SK-N-SH (cell line): ENCODE measurements around the gene PWP1. TPM values are rescaled to one million over a fixed set of nuclear protein-coding genes. Genes with fewer than 3 reads are reported as not detected.
"Not testable (repeated sequence)": the region's sequence is repeated elsewhere in the genome, so short reads cannot be mapped to it uniquely, and the experiment has no call there.

Source experiments
- CTCF ChIA-PET: fragments of 300-600, 350-600 bp; formaldehyde crosslinking; extraction: SDS; loops from one replicate; lab custom pipeline; 2021; lab: Yijun Ruan, JAX
- POLR2A ChIA-PET: fragments of 350-600 bp; sonication (Branson Sonifier 250); formaldehyde crosslinking; extraction: SDS; loops from one replicate; lab custom pipeline; 2020; ENCODE audit warnings: antibody characterized with exemption, inconsistent platforms; lab: Yijun Ruan, JAX
- DNase-seq: peaks from one replicate; pipeline ENCODE4 v3.0.0; 2012
- H2AFZ ChIP-seq: fragments of 200-600 bp; sonication (generic); 2 replicates; pipeline ENCODE4 v1.8.1; 2016; ENCODE audit warnings: antibody characterized with exemption, mild to moderate bottlenecking, low read depth
- H3F3A ChIP-seq: fragments of 200-600 bp; sonication (generic); replicated peaks from 2 replicates; pipeline ENCODE3; 2016; ENCODE audit warnings: antibody characterized with exemption, mild to moderate bottlenecking; ENCODE audit not compliant: insufficient read depth
- H3K27ac ChIP-seq, 2 experiments: fragments of 200-500 bp in 1 of 2; fragments of 200-600 bp in 1 of 2; sonication (Bioruptor generic) in 1 of 2; sonication (generic), shearing (Covaris generic) in 1 of 2; 2 replicates each; pipeline versions ENCODE4 v1.5.1 to v1.6.1; 2014 to 2016; ENCODE audit warnings: low read depth in 2 of 2, inconsistent platforms in 1 of 2, low read length in 1 of 2, mild to moderate bottlenecking in 1 of 2, mixed read lengths in 1 of 2
- H3K27me3 ChIP-seq: fragments of 200-600 bp; sonication (generic), shearing (Covaris generic); 2 replicates; pipeline ENCODE4 v1.6.1; 2016; ENCODE audit warnings: mixed run types; ENCODE audit not compliant: insufficient read depth
- H3K36me3 ChIP-seq, 2 experiments: fragments of 200-500 bp in 1 of 2; fragments of 200-600 bp in 1 of 2; sonication (Bioruptor generic) in 1 of 2; sonication (generic) in 1 of 2; replicated peaks in 1 of 2; 2 replicates each; pipeline versions ENCODE3 to v1.5.1; 2014 to 2016; ENCODE audit warnings: low read length in 1 of 2, mild to moderate bottlenecking in 1 of 2; ENCODE audit not compliant: insufficient read depth in 2 of 2, control insufficient read depth in 1 of 2
- H3K4me1 ChIP-seq, 2 experiments: fragments of 200-500 bp in 1 of 2; fragments of 200-600 bp in 1 of 2; sonication (Bioruptor generic) in 1 of 2; sonication (generic), shearing (Covaris generic) in 1 of 2; 2 replicates each; pipeline versions ENCODE4 v1.5.1 to v1.6.1; 2014 to 2016; ENCODE audit warnings: low read depth in 1 of 2, low read length in 1 of 2, mixed run types in 1 of 2; ENCODE audit not compliant: insufficient read depth in 2 of 2, control insufficient read depth in 1 of 2
- H3K4me2 ChIP-seq: fragments of 200-600 bp; sonication (generic), shearing (Covaris generic); 2 replicates; pipeline ENCODE4 v1.6.1; 2017; ENCODE audit warnings: mixed run types
- H3K4me3 ChIP-seq, 2 experiments: fragments of 200-500 bp in 1 of 2; fragments of 200-600 bp in 1 of 2; sonication (Bioruptor generic) in 1 of 2; sonication (generic), shearing (Covaris generic) in 1 of 2; 2 replicates each; pipeline versions ENCODE4 v1.5.1 to v1.8.1; 2014 to 2016; ENCODE audit warnings: low read depth in 2 of 2, inconsistent platforms in 1 of 2, low read length in 1 of 2, mild to moderate bottlenecking in 1 of 2, mixed read lengths in 1 of 2, moderate library complexity in 1 of 2
- H3K79me2 ChIP-seq: fragments of 200-600 bp; sonication (generic); 2 replicates; pipeline ENCODE4 v1.8.1; 2017; ENCODE audit warnings: mild to moderate bottlenecking; ENCODE audit not compliant: insufficient read depth
- H3K9ac ChIP-seq: fragments of 200-600 bp; sonication (generic); 2 replicates; pipeline ENCODE4 v1.6.1; 2017; ENCODE audit warnings: mixed run types
- H3K9me2 ChIP-seq: fragments of 200-600 bp; sonication (generic); 2 replicates; pipeline ENCODE4 v1.6.1; 2017; ENCODE audit warnings: mixed run types
- H3K9me3 ChIP-seq: fragments of 200-600 bp; sonication (generic); 2 replicates; pipeline ENCODE4 v1.6.1; 2017; ENCODE audit warnings: mixed run types, mild to moderate bottlenecking, moderate library complexity
- H4K20me1 ChIP-seq: fragments of 200-600 bp; sonication (generic); 2 replicates; pipeline ENCODE4 v1.6.1; 2017; ENCODE audit warnings: mild to moderate bottlenecking, mixed run types; ENCODE audit not compliant: insufficient read depth
- CHD2 ChIP-seq: fragments of 150-350 bp; IDR thresholded peaks from 2 replicates; pipeline ENCODE4 v1.6.1; 2018; ENCODE audit warnings: low read length; ENCODE audit not compliant: partially characterized antibody
- ELF1 ChIP-seq: IDR thresholded peaks from 2 replicates; pipeline ENCODE4 v1.4.0; 2012
- EZH2phosphoT487 ChIP-seq: fragments of 200-600 bp; sonication (generic); IDR thresholded peaks from 2 replicates; pipeline ENCODE4 v1.6.1; 2017; ENCODE audit warnings: low read depth, mixed run types, mild to moderate bottlenecking, antibody characterized with exemption, moderate library complexity, borderline replicate concordance
- FOSL2 ChIP-seq: IDR thresholded peaks from 2 replicates; pipeline ENCODE4 v1.4.0; 2012; ENCODE audit warnings: low read depth, mild to moderate bottlenecking, moderate library complexity, borderline replicate concordance
- FOXJ3 ChIP-seq: sonication (generic); formaldehyde crosslinking; IDR thresholded peaks from 2 replicates; pipeline ENCODE4 v1.5.1; 2020; ENCODE audit warnings: mild to moderate bottlenecking, missing genetic modification reagents
- FOXM1 ChIP-seq: IDR thresholded peaks from 2 replicates; pipeline ENCODE4 v1.4.0; 2012; ENCODE audit warnings: low read depth, mild to moderate bottlenecking
- GABPA ChIP-seq: IDR thresholded peaks from 2 replicates; pipeline ENCODE4 v1.4.0; 2012; ENCODE audit warnings: low read depth, mild to moderate bottlenecking
- MEF2A ChIP-seq: IDR thresholded peaks from 2 replicates; pipeline ENCODE4 v1.4.0; 2012; ENCODE audit warnings: low read depth, borderline replicate concordance
- POLR2AphosphoS5 ChIP-seq: IDR thresholded peaks from 2 replicates; pipeline ENCODE4 v1.6.1; 2012; ENCODE audit warnings: low read depth, low read length
- TCF12 ChIP-seq: IDR thresholded peaks from 2 replicates; pipeline ENCODE4 v1.4.0; 2012
- TEAD4 ChIP-seq: IDR thresholded peaks from 2 replicates; pipeline ENCODE4 v1.4.0; 2012; ENCODE audit warnings: mild to moderate bottlenecking, borderline replicate concordance; ENCODE audit not compliant: insufficient read depth
- USF1 ChIP-seq: IDR thresholded peaks from 2 replicates; pipeline ENCODE4 v1.4.0; 2012; ENCODE audit warnings: low read depth, borderline replicate concordance
- USF2 ChIP-seq: fragments of 150-350 bp; IDR thresholded peaks from 2 replicates; pipeline ENCODE4 v1.6.1; 2017; ENCODE audit warnings: antibody characterized with exemption, low read length, low read depth, borderline replicate concordance
- WGBS: methylation state at CpG from one replicate; pipeline ENCODE4 v1.1.6; 2017; ENCODE audit warnings: low lambda C conversion rate; 5-methylcytosine and 5-hydroxymethylcytosine counted together
- polyA plus RNA-seq, 3 experiments: library from polyadenylated mRNA; depleted of rRNA; stranded (reverse); fragments of >200 nt; gene quantifications; 2 replicates each; pipeline ENCODE4 v1.2.3, GENCODE V29; 2012

PWP1 gene
- polyA plus RNA-seq, 1 of the 3 experiments (the other 2 are of a cell fraction): 129 TPM

GRCh38 chr12:107718606-107719005 is 33.0 kb downstream of the PWP1 start (continued):
- TF ChIP-seq USF2: no peak
- TF ChIP-seq ELF1: no peak
- TF ChIP-seq CHD2: no peak
- TF ChIP-seq EZH2phosphoT487: no peak
- no peak for TF ChIP-seq POLR2AphosphoS5
- TF ChIP-seq FOSL2: no peak
- no peak for TF ChIP-seq GABPA
- no peak for TF ChIP-seq FOXJ3 (CRISPR knock-in tag)
- no peak for TF ChIP-seq USF1
- no peak for TF ChIP-seq TCF12
- no peak for TF ChIP-seq TEAD4
- TF ChIP-seq MEF2A: no peak
- no peak for TF ChIP-seq FOXM1
- TF ChIP-seq, all 33 proteins: peak for 0

- H3K79me2 ChIP-seq, DNase-seq, H3K4me1 ChIP-seq, H3K36me3 ChIP-seq, POLR2A ChIA-PET, CTCF ChIA-PET, H3K27ac ChIP-seq, H3K9ac ChIP-seq, H3K9me3 ChIP-seq, H3K4me3 ChIP-seq, H3K9me2 ChIP-seq, H3K4me2 ChIP-seq, H3F3A ChIP-seq, H2AFZ ChIP-seq, H3K27me3 ChIP-seq, H4K20me1 ChIP-seq: not testable (repeated sequence)
- WGBS: 14% methylated on average over 1 of the region's 1 CpG
These were observed 41.7 kb downstream of the PWP1 start for GRCh38 chr12:107727327-107727726.

- not testable (repeated sequence) for H3K79me2 ChIP-seq
These were observed 42.1 kb downstream of the PWP1 start for GRCh38 chr12:107727742-107728141.

More at GRCh38 chr12:107727742-107728141, 42.1 kb downstream of the PWP1 start:
- H3K4me3 ChIP-seq, H3K36me3 ChIP-seq, DNase-seq, POLR2A ChIA-PET, H3F3A ChIP-seq, H3K9me3 ChIP-seq, H3K4me2 ChIP-seq, H4K20me1 ChIP-seq, H3K9ac ChIP-seq, H2AFZ ChIP-seq, H3K27ac ChIP-seq, H3K27me3 ChIP-seq, CTCF ChIA-PET, H3K4me1 ChIP-seq, H3K9me2 ChIP-seq: not testable (repeated sequence)
- no CpG with 5 or more reads among the region's 1 CpG for WGBS
